CD4-positive, alpha-beta T cell (primary cell): ENCODE results near the gene CASP4. TPM values are rescaled to one million over a fixed set of nuclear protein-coding genes. Genes with fewer than 3 reads are reported as not detected.
A peak's percentile ranks its signal among the peaks of the same experiment; 100 is the strongest.

ENCODE experiments used
- ATAC-seq: fragments of 200-7000 bp; cut with Tn5 transposase; one replicate; pipeline ENCODE4 v1.10.0; 2022; ENCODE audit warnings: mild to moderate bottlenecking; ENCODE audit not compliant: poor library complexity
- CTCF ChIA-PET: fragments of 350-600 bp; sonication (Branson Sonifier 250); formaldehyde crosslinking; loops from one replicate; lab custom pipeline; 2021; ENCODE audit warnings: antibody characterized with exemption, inconsistent platforms; lab: Charles Lee
- POLR2A ChIA-PET: fragments of 350-600 bp; sonication (Branson Sonifier 250); formaldehyde crosslinking; loops from one replicate; lab custom pipeline; 2021; ENCODE audit warnings: antibody characterized with exemption, inconsistent platforms; lab: Charles Lee
- DNase-seq, 14 experiments: peaks; one replicate each; pipeline ENCODE4 v3.0.0-alpha.2; 2013 to 2020; ENCODE audit warnings: mixed read lengths in 2 of 14
- H3K27ac ChIP-seq, 2 donors: one replicate each; pipeline versions ENCODE4 v1.5.1 to v1.7.0; 2013; ENCODE audit warnings: low read length in 2 of 2, low read depth in 1 of 2, mild to moderate bottlenecking in 1 of 2
- H3K27me3 ChIP-seq, 2 experiments: 1 replicate in 1 of 2; 2 replicates in 1 of 2; pipeline versions ENCODE4 v1.6.1 to v1.7.0; 2013; ENCODE audit warnings: low read length in 2 of 2, control low read depth in 1 of 2, mild to moderate bottlenecking in 1 of 2, moderate library complexity in 1 of 2; ENCODE audit not compliant: insufficient read depth in 2 of 2, control insufficient read depth in 1 of 2
- H3K36me3 ChIP-seq: one replicate; pipeline ENCODE4 v1.6.1; 2013; ENCODE audit warnings: low read length, control low read depth; ENCODE audit not compliant: insufficient read depth
- H3K4me1 ChIP-seq: one replicate; pipeline ENCODE4 v1.6.1; 2013; ENCODE audit warnings: low read length, control low read depth; ENCODE audit not compliant: insufficient read depth
- H3K4me3 ChIP-seq: one replicate; pipeline ENCODE4 v1.5.1; 2013; ENCODE audit warnings: mild to moderate bottlenecking, low read length, moderate library complexity
- H3K9me3 ChIP-seq, 2 experiments: 1 replicate in 1 of 2; 2 replicates in 1 of 2; pipeline versions ENCODE4 v1.6.1 to v1.7.0; 2013; ENCODE audit warnings: low read length in 2 of 2, mild to moderate bottlenecking in 2 of 2, control low read depth in 1 of 2, moderate library complexity in 1 of 2; ENCODE audit not compliant: control insufficient read depth in 1 of 2, insufficient read depth in 1 of 2
- H3K27ac Mint-ChIP-seq: one replicate; pipeline ENCODE4 v1.8.0; 2020; ENCODE audit warnings: mixed read lengths
- H3K27me3 Mint-ChIP-seq: one replicate; pipeline ENCODE4 v1.8.0; 2021; ENCODE audit warnings: mixed read lengths
- H3K36me3 Mint-ChIP-seq: one replicate; pipeline ENCODE4 v1.8.0; 2021; ENCODE audit warnings: low read depth, mixed read lengths
- H3K4me1 Mint-ChIP-seq: one replicate; pipeline ENCODE4 v1.8.0; 2021; ENCODE audit warnings: low read depth, mixed read lengths
- H3K4me3 Mint-ChIP-seq: one replicate; pipeline ENCODE4 v1.8.0; 2020; ENCODE audit warnings: mild to moderate bottlenecking, mixed read lengths
- H3K9me3 Mint-ChIP-seq: one replicate; pipeline ENCODE4 v1.8.0; 2020; ENCODE audit warnings: mixed read lengths
- intact Hi-C, 2 experiments: fragments of 100-400 bp; cut with DNase I in 1 of 2; cut with micrococcal nuclease in 1 of 2; formaldehyde crosslinking; loops; one replicate each; pipeline versions ENCODE4 v1.15.1 to v1.9.0; 2023 to 2025; cut with DNase I, micrococcal nuclease
- total RNA-seq, 174 experiments: library from RNA in 2 of 174; stranded (reverse) in 2 of 174; gene quantifications; one replicate each; pipeline ENCODE4 v1.2.3 and lab custom pipeline; 2021 to 2026
- TF ChIP-seq, protein P1 (sequence below): fragments of 200-600 bp; IDR thresholded peaks from one replicate; pipeline ENCODE4 v1.8.0; 2022; ENCODE audit warnings: antibody characterized with exemption, mild to moderate bottlenecking

The CASP4 gene
- total RNA-seq, 2 experiments from 2014 or later = 54.3 to 56.3 TPM

DNA sequence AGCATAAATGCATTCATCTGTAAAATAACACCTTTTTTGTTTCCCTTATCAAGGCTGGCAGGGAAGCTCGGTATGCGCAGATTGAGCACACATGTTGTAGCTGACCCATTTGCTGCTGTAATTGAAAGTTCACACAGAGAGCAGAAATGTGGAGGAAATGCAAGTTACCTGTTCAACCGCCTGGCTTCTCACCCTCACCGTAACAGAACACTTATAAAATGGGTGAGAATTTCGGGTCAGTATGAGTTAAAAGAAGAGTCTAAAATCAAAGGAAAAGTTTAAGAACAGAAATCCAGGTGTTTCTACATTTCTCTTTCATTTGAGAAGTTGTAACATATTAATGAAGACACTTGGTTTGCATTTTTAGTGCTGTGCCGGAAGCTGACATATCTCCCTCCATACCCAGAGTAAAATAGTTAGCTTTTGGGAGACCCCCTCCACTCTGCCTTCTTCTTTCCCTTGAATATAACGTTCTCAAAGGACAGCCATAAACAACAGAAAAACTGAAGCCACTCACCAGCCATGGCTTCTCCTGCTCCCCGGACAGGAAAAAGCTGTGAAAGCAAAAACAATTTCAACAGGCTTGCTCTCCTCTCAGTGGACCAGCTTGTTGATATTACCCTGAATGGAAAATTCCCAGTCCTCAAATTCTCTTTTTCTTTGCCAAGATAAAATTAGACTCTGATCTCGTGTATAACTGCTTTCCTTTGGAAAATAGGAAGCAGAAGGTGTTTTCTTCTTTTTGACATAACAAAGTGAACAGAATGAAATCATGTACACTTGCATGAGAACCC, 70.3 kb downstream of the CASP4 start, which contains the start of gene CASP12:
Gene CASP12 (minus strand): TSS at position 570 of the 794 bp plus-strand sequence.
- no peak for ATAC-seq
- H3K4me1 Mint-ChIP-seq = peaks cover 16% of the 10 kb centered on the region
- TF ChIP-seq, protein P1, sequence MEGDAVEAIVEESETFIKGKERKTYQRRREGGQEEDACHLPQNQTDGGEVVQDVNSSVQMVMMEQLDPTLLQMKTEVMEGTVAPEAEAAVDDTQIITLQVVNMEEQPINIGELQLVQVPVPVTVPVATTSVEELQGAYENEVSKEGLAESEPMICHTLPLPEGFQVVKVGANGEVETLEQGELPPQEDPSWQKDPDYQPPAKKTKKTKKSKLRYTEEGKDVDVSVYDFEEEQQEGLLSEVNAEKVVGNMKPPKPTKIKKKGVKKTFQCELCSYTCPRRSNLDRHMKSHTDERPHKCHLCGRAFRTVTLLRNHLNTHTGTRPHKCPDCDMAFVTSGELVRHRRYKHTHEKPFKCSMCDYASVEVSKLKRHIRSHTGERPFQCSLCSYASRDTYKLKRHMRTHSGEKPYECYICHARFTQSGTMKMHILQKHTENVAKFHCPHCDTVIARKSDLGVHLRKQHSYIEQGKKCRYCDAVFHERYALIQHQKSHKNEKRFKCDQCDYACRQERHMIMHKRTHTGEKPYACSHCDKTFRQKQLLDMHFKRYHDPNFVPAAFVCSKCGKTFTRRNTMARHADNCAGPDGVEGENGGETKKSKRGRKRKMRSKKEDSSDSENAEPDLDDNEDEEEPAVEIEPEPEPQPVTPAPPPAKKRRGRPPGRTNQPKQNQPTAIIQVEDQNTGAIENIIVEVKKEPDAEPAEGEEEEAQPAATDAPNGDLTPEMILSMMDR = no peak
- Histone ChIP-seq H3K4me3 (peak within 1 kb of the TSS; percentile 11), H3K9me3 (no peaks in the 10 kb centered on the region), H3K27me3 (no peaks in the 10 kb centered on the region), H3K36me3 (no peaks in the 10 kb centered on the region), H3K4me1 (no peaks in the 10 kb centered on the region), H3K27ac (peak within 1 kb of the TSS in 1 of 2 donors; percentile 65)
- ChIA-PET POLR2A (no interaction called here), CTCF (no interaction called here)
- DNase-seq = peak in 3 of 14 experiments; percentile 14 to 61 (median 41)
- H3K4me3 Mint-ChIP-seq = no peak within 1 kb of the TSS
- intact Hi-C loops = no loop called here
- no peaks in the 10 kb centered on the region for H3K36me3 Mint-ChIP-seq
- H3K27ac Mint-ChIP-seq = no peak within 1 kb of the TSS
- no peaks in the 10 kb centered on the region for H3K27me3 Mint-ChIP-seq
- no peaks in the 10 kb centered on the region for H3K9me3 Mint-ChIP-seq

DNA sequence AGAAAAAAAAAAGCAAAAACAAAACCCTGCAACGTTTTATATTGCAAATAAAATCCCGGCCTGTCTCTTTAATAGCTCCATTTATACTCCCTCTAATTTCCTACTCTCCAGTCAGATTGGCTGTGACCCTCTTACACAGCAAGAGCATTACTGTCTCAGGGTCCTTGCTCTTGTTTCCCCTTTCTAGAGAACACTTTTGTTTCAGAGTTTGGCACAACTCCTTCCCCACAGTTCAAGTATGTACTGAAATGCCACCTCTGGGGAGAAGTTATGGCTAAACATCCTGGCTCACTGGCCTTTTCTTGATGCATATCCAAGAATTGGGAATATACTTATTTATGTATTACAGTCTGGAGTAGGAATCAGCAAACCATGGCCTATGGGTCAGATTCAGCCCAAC, 72.7 kb downstream of the CASP4 start:
- no peak overlapping the region for H3K4me3 Mint-ChIP-seq
- DNase-seq (no peak), ATAC-seq (no peak)
- H3K36me3 Mint-ChIP-seq = no peaks in the 10 kb centered on the region
- H3K4me3 ChIP-seq = no peak overlapping the region
- no peaks in the 10 kb centered on the region for H3K27me3 ChIP-seq
- no peaks in the 10 kb centered on the region for H3K36me3 ChIP-seq
- ChIA-PET CTCF (no interaction called here), POLR2A (no interaction called here)
- no peaks in the 10 kb centered on the region for H3K9me3 Mint-ChIP-seq
- H3K27ac Mint-ChIP-seq = no peak overlapping the region
- TF ChIP-seq, protein P1 = no peak
- peaks cover 5% of the 10 kb centered on the region for H3K4me1 Mint-ChIP-seq
- no peaks in the 10 kb centered on the region for H3K4me1 ChIP-seq
- H3K9me3 ChIP-seq = no peaks in the 10 kb centered on the region
- H3K27me3 Mint-ChIP-seq = no peaks in the 10 kb centered on the region
- H3K27ac ChIP-seq = no peak overlapping the region
- intact Hi-C loops = no loop called here

DNA sequence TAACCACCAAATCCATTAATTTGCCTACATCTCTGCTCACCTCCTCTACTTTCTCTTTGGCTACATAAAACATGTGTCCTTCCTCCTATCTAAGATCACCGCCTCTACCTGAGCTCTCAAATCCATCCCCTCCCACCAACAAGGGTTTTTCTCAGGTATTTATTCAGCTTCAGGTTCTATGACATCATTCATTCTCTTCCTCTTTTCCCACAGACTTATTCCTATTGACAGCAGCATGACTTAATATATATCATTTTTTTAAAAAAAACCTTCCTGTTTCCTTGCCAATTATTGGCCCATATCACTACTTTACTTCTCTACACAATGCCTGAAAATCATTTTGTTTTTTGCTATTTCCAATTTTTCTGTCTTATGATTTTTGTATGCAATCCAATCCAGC, 74.5 kb downstream of the CASP4 start:
- no peaks in the 10 kb centered on the region for H3K27me3 ChIP-seq
- TF ChIP-seq, protein P1 = no peak
- no peaks in the 10 kb centered on the region for H3K9me3 Mint-ChIP-seq
- H3K4me3 Mint-ChIP-seq = no peak overlapping the region
- POLR2A ChIA-PET = no interaction called here
- no peaks in the 10 kb centered on the region for H3K36me3 Mint-ChIP-seq
- intact Hi-C loops = no loop called here
- H3K27ac Mint-ChIP-seq = no peak overlapping the region
- ATAC-seq (no peak), DNase-seq (no peak)
- peaks cover 5% of the 10 kb centered on the region for H3K4me1 Mint-ChIP-seq
- no peaks in the 10 kb centered on the region for H3K9me3 ChIP-seq
- H3K4me3 ChIP-seq = no peak overlapping the region
- CTCF ChIA-PET = no interaction called here
- no peaks in the 10 kb centered on the region for H3K27me3 Mint-ChIP-seq
- no peaks in the 10 kb centered on the region for H3K36me3 ChIP-seq
- H3K4me1 ChIP-seq = no peaks in the 10 kb centered on the region
- H3K27ac ChIP-seq = no peak overlapping the region

Other genes with a start within 250 kb of the CASP4 start
- gene CASP12, start 70.1 kb downstream of the CASP4 start, total RNA-seq = not detected
- gene CASP5, start 54.6 kb upstream of the CASP4 start, total RNA-seq = not detected
- 10 to 100 TPM; 15.6 to 17.6 TPM for gene CASP1, start 66.6 kb upstream of the CASP4 start, total RNA-seq
- gene CARD16, start 76.8 kb upstream of the CASP4 start, total RNA-seq = 10 to 100 TPM; 22.4 to 23.6 TPM
- not detected for gene CARD18, start 171.2 kb upstream of the CASP4 start, total RNA-seq